B cell (primary cell): ENCODE measurements around the gene MARVELD1. TPM values are rescaled to one million over a fixed set of nuclear protein-coding genes. Genes with fewer than 3 reads are reported as not detected.

Experiments used
- ATAC-seq: fragments of 200-7000 bp; cut with Tn5 transposase; one replicate; pipeline ENCODE4 v1.10.0; 2021; ENCODE audit warnings: low read depth, mild to moderate bottlenecking, moderate number of reproducible peaks, moderate library complexity
- CTCF ChIA-PET: fragments of 350-600 bp; sonication (Branson Sonifier 250); formaldehyde crosslinking; loops from one replicate; lab custom pipeline; 2021; ENCODE audit warnings: antibody characterized with exemption, inconsistent platforms; lab: Charles Lee
- POLR2A ChIA-PET: fragments of 350-600 bp; sonication (Branson Sonifier 250); formaldehyde crosslinking; loops from one replicate; lab custom pipeline; 2021; ENCODE audit warnings: antibody characterized with exemption; lab: Charles Lee
- DNase-seq: peaks from one replicate; pipeline ENCODE4 v3.0.0; 2013
- H2AFZ ChIP-seq: 2 replicates; pipeline ENCODE4 v1.6.1; 2012; ENCODE audit warnings: mild to moderate bottlenecking, low read depth, low read length; ENCODE audit not compliant: insufficient read depth, poor library complexity, severe bottlenecking
- H3K27ac ChIP-seq, 2 donors: 1 replicate in 1 of 2; 2 replicates in 1 of 2; pipeline ENCODE4 v1.5.1; 2012 to 2013; ENCODE audit warnings: low read length in 2 of 2, mild to moderate bottlenecking in 2 of 2, moderate library complexity in 1 of 2
- H3K27me3 ChIP-seq, 4 experiments: fragments of 200-600 bp in 1 of 4; sonication (generic) in 1 of 4; replicated peaks in 1 of 4; 1 replicate in 2 of 4; 2 replicates in 2 of 4; pipeline versions ENCODE4 v1.6.1 to v1.7.0; 2013 to 2016; ENCODE audit warnings: low read length in 3 of 4, mild to moderate bottlenecking in 2 of 4, mixed read lengths in 1 of 4, moderate library complexity in 1 of 4; ENCODE audit not compliant: insufficient read depth in 4 of 4, control insufficient read depth in 3 of 4; ENCODE audit errors: control extremely low read depth in 1 of 4
- H3K36me3 ChIP-seq, 2 experiments: replicated peaks in 1 of 2; 1 replicate in 1 of 2; 2 replicates in 1 of 2; pipeline versions ENCODE4 v1.6.1 to v1.7.1; 2013; ENCODE audit warnings: low read length in 1 of 2; ENCODE audit not compliant: insufficient read depth in 2 of 2, control insufficient read depth in 1 of 2; ENCODE audit errors: control extremely low read depth in 1 of 2, extremely low read depth in 1 of 2
- H3K4me1 ChIP-seq, 2 donors: fragments of 200-600 bp in 1 of 2; sonication (generic) in 1 of 2; 1 replicate in 1 of 2; 2 replicates in 1 of 2; pipeline versions ENCODE4 v1.5.1 to v1.6.1; 2013 to 2017; ENCODE audit warnings: low read length in 2 of 2; ENCODE audit not compliant: control insufficient read depth in 2 of 2, insufficient read depth in 2 of 2
- H3K4me2 ChIP-seq: replicated peaks from 2 replicates; pipeline ENCODE3; 2012; ENCODE audit warnings: mild to moderate bottlenecking, low read depth, low read length; ENCODE audit not compliant: poor library complexity, severe bottlenecking
- H3K4me3 ChIP-seq, 5 experiments: fragments of 200-600 bp in 1 of 5; sonication (generic) in 1 of 5; 1 replicate in 3 of 5; 2 replicates in 2 of 5; pipeline versions ENCODE4 v1.5.1 to v1.7.0; 2011 to 2016; ENCODE audit warnings: low read length in 4 of 5, mild to moderate bottlenecking in 4 of 5, low read depth in 2 of 5, control low read depth in 1 of 5, moderate library complexity in 1 of 5; ENCODE audit not compliant: insufficient read depth in 1 of 5; ENCODE audit errors: control extremely low read depth in 1 of 5, extremely low read depth in 1 of 5
- H3K79me2 ChIP-seq: fragments of 200-600 bp; sonication (generic); one replicate; pipeline ENCODE4 v1.6.0; 2016; ENCODE audit warnings: low read length; ENCODE audit not compliant: control insufficient read depth, insufficient read depth
- H3K9ac ChIP-seq: fragments of 200-600 bp; sonication (generic); 2 replicates; pipeline ENCODE4 v1.6.1; 2017; ENCODE audit warnings: mild to moderate bottlenecking, low read length, moderate library complexity
- H3K9me3 ChIP-seq, 3 donors: one replicate each; pipeline versions ENCODE4 v1.6.1 to v1.7.1; 2013; ENCODE audit warnings: low read length in 2 of 3; ENCODE audit not compliant: control insufficient read depth in 2 of 3, insufficient read depth in 1 of 3; ENCODE audit errors: control extremely low read depth in 1 of 3
- H4K20me1 ChIP-seq: 2 replicates; pipeline ENCODE4 v1.6.0; 2012; ENCODE audit warnings: mild to moderate bottlenecking, low read length; ENCODE audit not compliant: insufficient read depth, control insufficient read depth, poor library complexity, severe bottlenecking
- H3K27ac Mint-ChIP-seq: one replicate; pipeline ENCODE4 v1.8.0; 2021; ENCODE audit warnings: mixed read lengths
- H3K27me3 Mint-ChIP-seq: one replicate; pipeline ENCODE4 v1.8.0; 2021; ENCODE audit warnings: mixed read lengths
- H3K4me1 Mint-ChIP-seq: one replicate; pipeline ENCODE4 v1.8.0; 2021; ENCODE audit warnings: mixed read lengths
- H3K4me3 Mint-ChIP-seq: one replicate; pipeline ENCODE4 v1.8.0; 2021; ENCODE audit warnings: mixed read lengths
- H3K9me3 Mint-ChIP-seq: one replicate; pipeline ENCODE4 v1.8.0; 2022; ENCODE audit warnings: mixed read lengths; ENCODE audit not compliant: insufficient read depth
- CTCF ChIP-seq: fragments of 200-600 bp; IDR thresholded peaks from one replicate; pipeline ENCODE4 v1.8.0; 2022; ENCODE audit warnings: antibody characterized with exemption, mild to moderate bottlenecking
- EZH2 ChIP-seq: IDR thresholded peaks from 2 replicates; pipeline ENCODE4 v1.6.1; 2012; ENCODE audit warnings: borderline replicate concordance, low read depth, mild to moderate bottlenecking, moderate library complexity, low read length; ENCODE audit not compliant: insufficient read depth, poor library complexity, severe bottlenecking
- WGBS: methylation state at CpG from one replicate; pipeline ENCODE4 v1.1.5; 2013; ENCODE audit warnings: missing lambda C conversion rate; ENCODE audit not compliant: insufficient coverage; 5-methylcytosine and 5-hydroxymethylcytosine counted together
- intact Hi-C: fragments of 100-400 bp; cut with micrococcal nuclease; formaldehyde crosslinking; loops from one replicate; pipeline ENCODE4 v1.10.0; 2022
- polyA plus RNA-seq: library from polyadenylated mRNA; depleted of rRNA; stranded (reverse); fragments of >200 nt; gene quantifications from 2 replicates; pipeline ENCODE4 v1.2.3, GENCODE V29; 2012
- total RNA-seq, 2 donors: library from RNA; stranded (reverse); fragments of 120-200 nt in 1 of 2; gene quantifications; 1 replicate in 1 of 2; 2 replicates in 1 of 2; pipeline versions ENCODE4 v1.2.3 to v1.2.4, GENCODE V29; 2013 to 2022

The MARVELD1 gene
- total and polyA plus RNA-seq, 2 donors (not counting 1 experiment from before 2014, with no cell fraction given): 0.45 to 0.54 TPM

- no peak overlapping the region for H3K9ac ChIP-seq
- no peaks in the 10 kb centered on the region for H4K20me1 ChIP-seq
- POLR2A ChIA-PET: no interaction called here
- H3K27me3 Mint-ChIP-seq: no peaks in the 10 kb centered on the region
- peaks cover 4 to 15% of the 10 kb centered on the region in 2 donors for H3K4me1 ChIP-seq
- CTCF ChIA-PET: interaction anchor here (3.4 to 4.0 kb wide), 3 partner anchors 17 to 49 kb away, joined by 13 to 96 read pairs (median 32); partner anchors contain the start of gene ZFYVE27
- 50% methylated on average over 2 of the region's 5 CpGs for WGBS
- H3K4me1 Mint-ChIP-seq: peaks cover 14% of the 10 kb centered on the region
- no peak overlapping the region for H3K4me2 ChIP-seq
- no peaks in the 10 kb centered on the region for H3K79me2 ChIP-seq
- H3K4me3 Mint-ChIP-seq: no peak overlapping the region
- H3K9me3 Mint-ChIP-seq: no peaks in the 10 kb centered on the region
- no peaks in the 10 kb centered on the region for H3K9me3 ChIP-seq
- no peak overlapping the region for H3K27ac Mint-ChIP-seq
- no peak overlapping the region for H2AFZ ChIP-seq
- intact Hi-C loops: loop anchor here (5.0 kb wide), 1 partner anchor 357 kb away; no protein-coding TSS in a partner anchor
- no peak overlapping the region for H3K4me3 ChIP-seq
- no peaks in the 10 kb centered on the region for H3K36me3 ChIP-seq
- ATAC-seq (no peak), DNase-seq (no peak)
- H3K27ac ChIP-seq: no peak overlapping the region
- TF ChIP-seq CTCF (no peak), EZH2 (no peak)
- no peaks in the 10 kb centered on the region for H3K27me3 ChIP-seq
Observed at GRCh38 chr10:97684866-97685394, 28.6 kb upstream of the MARVELD1 start.

- Histone ChIP-seq H3K36me3 (no peaks in the 10 kb centered on the region), H2AFZ (no peak overlapping the region), H3K9ac (no peak overlapping the region), H3K4me2 (no peak overlapping the region), H3K4me3 (no peak overlapping the region), H3K9me3 (no peaks in the 10 kb centered on the region), H3K27ac (no peak overlapping the region), H3K79me2 (no peaks in the 10 kb centered on the region), H4K20me1 (no peaks in the 10 kb centered on the region), H3K27me3 (no peaks in the 10 kb centered on the region), H3K4me1 (peaks cover 4 to 15% of the 10 kb centered on the region in 2 donors)
- ChIA-PET CTCF (interaction anchor here (0.6 to 4.0 kb wide), 9 partner anchors 9 to 357 kb away, joined by 3 to 96 read pairs (median 6); partner anchors contain the start of gene ZFYVE27), POLR2A (no interaction called here)
- no peak overlapping the region for H3K4me3 Mint-ChIP-seq
- DNase-seq (no peak), ATAC-seq (no peak)
- H3K4me1 Mint-ChIP-seq: peaks cover 14% of the 10 kb centered on the region
- no peak overlapping the region for H3K27ac Mint-ChIP-seq
- H3K9me3 Mint-ChIP-seq: no peaks in the 10 kb centered on the region
- TF ChIP-seq CTCF (no peak), EZH2 (no peak)
- no peaks in the 10 kb centered on the region for H3K27me3 Mint-ChIP-seq
- intact Hi-C loops: loop anchor here (5.0 kb wide), 1 partner anchor 357 kb away; no protein-coding TSS in a partner anchor
- WGBS: 86% methylated on average over 2 of the region's 2 CpGs
Observed at GRCh38 chr10:97685395-97685958, 28.1 kb upstream of the MARVELD1 start.
